Measurements from ENCODE around the gene GAS7. TPM values are rescaled to one million over a fixed set of nuclear protein-coding genes. Genes with fewer than 3 reads are reported as not detected.

Gene GAS7
- polyA plus RNA-seq, 1 donor (not counting 4 experiments of a cell fraction or from before 2014, with no cell fraction given): 0.10 TPM

- Histone ChIP-seq H3K36me3 (ENCODE audit: control insufficient read depth in 2 of 2, extremely low read depth in 1 of 2, insufficient read depth in 2 of 2, low read length in 2 of 2) (no peaks in the 10 kb centered on the region), H2AFZ (ENCODE audit: control insufficient read depth, low read length) (no peak overlapping the region), H3K9me1 (ENCODE audit: control insufficient read depth, extremely low read depth, insufficient read depth, low read length) (no peaks in the 10 kb centered on the region), H3K4me3 (ENCODE audit: control insufficient read depth in 2 of 3, extremely low read depth in 1 of 3, insufficient read depth in 2 of 3, low read depth in 1 of 3, low read length in 3 of 3) (no peak overlapping the region), H3K9ac (ENCODE audit: control insufficient read depth, extremely low read depth, insufficient read depth, low read length) (no peak overlapping the region), H3K4me2 (ENCODE audit: control insufficient read depth, extremely low read depth, insufficient read depth, low read depth, low read length) (no peak overlapping the region), H3K9me3 (ENCODE audit: control insufficient read depth, low read depth, low read length) (peaks cover 2% of the 10 kb centered on the region), H4K20me1 (ENCODE audit: control insufficient read depth, extremely low read depth, insufficient read depth, low read length) (no peaks in the 10 kb centered on the region), H3K4me1 (ENCODE audit: control insufficient read depth, extremely low read depth, insufficient read depth, low read length) (peaks cover 18% of the 10 kb centered on the region), H3K27me3 (ENCODE audit: control insufficient read depth, extremely low read depth, insufficient read depth, low read length) (peaks cover 3% of the 10 kb centered on the region), H3K79me2 (ENCODE audit: control insufficient read depth, insufficient read depth, low read length) (no peaks in the 10 kb centered on the region), H3K27ac (ENCODE audit: control insufficient read depth, insufficient read depth, low read length) (no peak overlapping the region)
- no peak for FAIRE-seq
- DNase-seq (ENCODE audit: low read depth, low spot score): no peak
- dilution Hi-C loops (cut with MboI; ENCODE audit: extremely low pct_ligation_motif_present, low sequenced_read_pairs): no loop called here
- TF ChIP-seq EZH2 (IDR thresholded peaks at IDR 0.05; ENCODE audit: low read length): no peak
- TF ChIP-seq CTCF (optimal IDR thresholded peaks at IDR 0.05 in 1 of 3, IDR thresholded peaks at IDR 0.05 in 1 of 3, conservative IDR thresholded peaks at IDR 0.05 in 1 of 3; ENCODE audit: extremely low read depth in 1 of 3, insufficient read depth in 2 of 3, low read length in 3 of 3): no peak
Observed at GRCh38 chr17:10089196-10089804, 109.1 kb downstream of the GAS7 start.

- H3K4me2 ChIP-seq (ENCODE audit: control insufficient read depth, extremely low read depth, insufficient read depth, low read depth, low read length): no peak overlapping the region
- TF ChIP-seq EZH2 (IDR thresholded peaks at IDR 0.05; ENCODE audit: low read length) (no peak), CTCF (optimal IDR thresholded peaks at IDR 0.05 in 1 of 3, IDR thresholded peaks at IDR 0.05 in 1 of 3, conservative IDR thresholded peaks at IDR 0.05 in 1 of 3; ENCODE audit: extremely low read depth in 1 of 3, insufficient read depth in 2 of 3, low read length in 3 of 3) (no peak)
- H3K79me2 ChIP-seq (ENCODE audit: control insufficient read depth, insufficient read depth, low read length): no peaks in the 10 kb centered on the region
- H3K27ac ChIP-seq (ENCODE audit: control insufficient read depth, insufficient read depth, low read length): no peak overlapping the region
- FAIRE-seq (no peak), DNase-seq (ENCODE audit: low read depth, low spot score) (no peak)
- no peak overlapping the region for H3K4me3 ChIP-seq (ENCODE audit: control insufficient read depth in 2 of 3, extremely low read depth in 1 of 3, insufficient read depth in 2 of 3, low read depth in 1 of 3, low read length in 3 of 3)
- peaks cover 2% of the 10 kb centered on the region for H3K9me3 ChIP-seq (ENCODE audit: control insufficient read depth, low read depth, low read length)
- peaks cover 3% of the 10 kb centered on the region for H3K27me3 ChIP-seq (ENCODE audit: control insufficient read depth, extremely low read depth, insufficient read depth, low read length)
- H2AFZ ChIP-seq (ENCODE audit: control insufficient read depth, low read length): no peak overlapping the region
- no peak overlapping the region for H3K9ac ChIP-seq (ENCODE audit: control insufficient read depth, extremely low read depth, insufficient read depth, low read length)
- no peaks in the 10 kb centered on the region for H3K9me1 ChIP-seq (ENCODE audit: control insufficient read depth, extremely low read depth, insufficient read depth, low read length)
- H3K4me1 ChIP-seq (ENCODE audit: control insufficient read depth, extremely low read depth, insufficient read depth, low read length): peaks cover 18% of the 10 kb centered on the region
- dilution Hi-C loops (cut with MboI; ENCODE audit: extremely low pct_ligation_motif_present, low sequenced_read_pairs): no loop called here
- H3K36me3 ChIP-seq (ENCODE audit: control insufficient read depth in 2 of 2, extremely low read depth in 1 of 2, insufficient read depth in 2 of 2, low read length in 2 of 2): no peaks in the 10 kb centered on the region
- H4K20me1 ChIP-seq (ENCODE audit: control insufficient read depth, extremely low read depth, insufficient read depth, low read length): no peaks in the 10 kb centered on the region
Observed at GRCh38 chr17:10088444-10088843, 110.0 kb downstream of the GAS7 start.

All from keratinocyte (primary cell).